ENCODE data around the gene CHD1L.

The CHD1L gene

DNA sequence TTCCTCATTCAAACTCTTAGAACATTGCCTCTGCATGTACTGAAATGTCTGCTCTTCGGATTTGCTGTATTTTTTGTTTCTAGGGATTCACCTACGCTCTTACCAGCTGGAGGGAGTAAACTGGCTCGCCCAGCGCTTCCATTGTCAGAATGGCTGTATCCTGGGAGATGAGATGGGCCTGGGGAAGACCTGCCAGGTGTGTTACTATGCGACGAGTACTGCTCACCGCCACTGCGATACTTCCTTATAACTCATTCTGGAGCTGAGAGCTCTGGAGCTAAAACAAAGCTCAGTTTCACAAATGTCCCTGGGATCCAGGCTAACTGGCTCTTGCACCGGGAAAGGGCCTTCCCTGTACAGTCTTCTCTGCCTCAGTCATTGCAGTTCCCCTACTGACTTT is 10.1 kb downstream of the CHD1L start:
- in situ Hi-C loops (cut with HindIII; ENCODE audit: low pct_unique_long_range_greater_than_20kb, low sequenced_read_pairs): no loop called here
- TF ChIP-seq JUND (IDR thresholded peaks at IDR 0.05; ENCODE audit: low read depth): no peak
- DNase-seq (ENCODE audit: low read depth in 1 of 2, low spot score in 1 of 2): no peak

DNA sequence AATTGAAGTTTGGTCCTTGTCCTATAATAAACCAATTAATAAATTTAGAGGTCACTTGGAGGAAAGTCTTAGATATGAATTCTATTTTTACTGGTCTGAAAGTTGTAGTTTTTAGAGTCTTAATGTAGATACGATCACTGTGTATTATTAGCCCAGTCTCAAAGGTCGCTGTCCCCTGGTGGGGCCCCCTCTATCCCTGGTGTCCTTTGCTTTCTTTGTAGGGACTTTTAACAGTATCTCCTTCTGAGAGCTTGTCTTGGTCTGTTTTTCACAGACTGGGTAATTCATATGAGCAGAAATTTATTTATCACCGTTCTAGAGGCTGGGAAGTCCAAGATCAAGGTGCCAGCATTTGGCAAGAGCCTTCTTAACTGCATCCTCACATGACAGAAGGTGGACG is 18.5 kb downstream of the CHD1L start:
- TF ChIP-seq JUND (IDR thresholded peaks at IDR 0.05; ENCODE audit: low read depth): no peak
- in situ Hi-C loops (cut with HindIII; ENCODE audit: low pct_unique_long_range_greater_than_20kb, low sequenced_read_pairs): no loop called here
- no peak for DNase-seq (ENCODE audit: low read depth in 1 of 2, low spot score in 1 of 2)

DNA sequence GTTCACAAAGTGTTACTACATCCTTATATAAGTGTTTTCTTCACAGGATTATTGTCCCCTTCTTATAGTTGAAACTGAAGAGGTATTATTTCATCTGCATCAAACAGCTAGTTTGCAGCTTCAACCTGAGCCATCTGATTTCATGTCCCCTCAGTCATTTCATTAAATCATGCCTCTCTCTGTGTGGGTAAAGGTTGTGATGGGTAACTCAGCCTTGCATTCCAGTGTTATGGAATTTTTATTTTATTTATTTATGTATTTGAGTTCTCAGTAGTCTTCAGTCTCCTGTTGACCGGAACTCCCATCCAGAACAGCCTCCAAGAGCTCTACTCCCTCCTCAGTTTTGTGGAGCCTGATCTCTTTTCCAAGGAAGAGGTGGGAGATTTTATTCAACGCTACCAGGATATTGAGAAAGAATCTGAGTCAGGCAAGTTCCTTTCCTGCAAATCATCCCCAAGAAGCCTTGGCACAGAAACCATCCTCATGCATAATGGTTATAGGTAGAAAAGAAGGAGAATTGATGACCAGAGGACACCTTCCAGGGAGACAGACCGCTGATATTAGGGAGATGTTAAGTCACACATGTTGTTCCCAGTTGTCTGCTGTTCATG is 21.8 kb downstream of the CHD1L start:
- in situ Hi-C loops (cut with HindIII; ENCODE audit: low pct_unique_long_range_greater_than_20kb, low sequenced_read_pairs): no loop called here
- DNase-seq (ENCODE audit: low read depth in 1 of 2, low spot score in 1 of 2): no peak
- no peak for TF ChIP-seq JUND (IDR thresholded peaks at IDR 0.05; ENCODE audit: low read depth)

DNA sequence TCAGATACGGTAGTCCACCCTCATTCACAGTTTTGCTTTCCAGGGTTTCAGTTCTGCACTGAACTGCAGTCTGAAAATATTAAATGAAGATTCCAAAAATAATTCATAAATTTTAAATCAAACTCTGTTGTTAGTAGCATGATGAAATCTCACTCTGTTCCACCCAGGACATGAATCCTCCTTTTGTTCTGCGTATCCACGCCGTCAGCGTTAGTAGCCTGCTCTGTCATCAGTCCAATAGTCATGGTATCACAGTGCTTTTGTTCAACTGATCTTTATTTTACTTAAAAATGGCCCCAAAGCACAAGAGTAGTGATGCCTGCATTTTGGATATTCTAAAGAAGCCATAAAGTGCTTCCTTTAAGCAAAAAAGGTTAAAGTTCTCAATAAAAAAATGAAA is 23.9 kb downstream of the CHD1L start:
- no peak for TF ChIP-seq JUND (IDR thresholded peaks at IDR 0.05; ENCODE audit: low read depth)
- in situ Hi-C loops (cut with HindIII; ENCODE audit: low pct_unique_long_range_greater_than_20kb, low sequenced_read_pairs): no loop called here
- no peak for DNase-seq (ENCODE audit: low read depth in 1 of 2, low spot score in 1 of 2)

DNA sequence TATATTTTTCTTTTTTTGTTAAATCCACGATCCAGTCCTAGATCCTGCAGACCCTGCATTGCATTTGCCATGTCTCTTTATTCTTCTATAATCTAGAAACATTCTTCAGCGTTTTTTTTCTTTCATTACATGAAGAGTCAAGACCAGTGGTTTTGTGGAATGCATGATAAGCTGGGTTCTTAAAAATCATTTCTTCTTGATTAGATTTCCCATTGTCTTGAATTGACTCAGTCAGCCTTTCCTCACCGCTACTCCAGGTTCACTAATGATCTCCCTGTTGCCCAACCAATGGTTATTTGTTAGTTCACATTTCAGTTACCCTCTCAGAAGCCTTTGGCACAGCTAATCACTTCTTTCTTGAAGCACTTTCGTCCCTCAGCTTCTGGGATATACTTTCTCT is 25.2 kb downstream of the CHD1L start:
- TF ChIP-seq JUND (IDR thresholded peaks at IDR 0.05; ENCODE audit: low read depth): no peak
- DNase-seq (ENCODE audit: low read depth in 1 of 2, low spot score in 1 of 2): no peak
- in situ Hi-C loops (cut with HindIII; ENCODE audit: low pct_unique_long_range_greater_than_20kb, low sequenced_read_pairs): no loop called here

DNA sequence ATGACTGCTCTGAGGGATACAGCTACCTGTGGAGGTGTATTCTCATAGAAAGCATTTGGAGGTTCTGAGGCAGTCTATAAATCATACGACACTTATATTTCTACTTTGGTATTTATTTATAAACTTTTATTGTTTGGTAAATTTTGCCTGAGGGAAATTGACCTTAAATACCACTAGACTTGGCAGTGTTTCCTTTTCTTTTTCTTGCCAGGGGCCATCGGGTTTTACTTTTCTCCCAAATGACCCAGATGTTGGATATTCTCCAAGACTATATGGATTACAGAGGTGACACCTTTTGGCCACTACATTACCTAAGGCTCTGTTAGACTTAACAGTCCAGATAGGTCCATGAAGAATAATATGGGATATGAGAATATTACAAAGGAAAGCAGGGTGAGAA is 28.2 kb downstream of the CHD1L start:
- TF ChIP-seq JUND (IDR thresholded peaks at IDR 0.05; ENCODE audit: low read depth): no peak
- DNase-seq (ENCODE audit: low read depth in 1 of 2, low spot score in 1 of 2): peak in 1 of 2 experiments; percentile 44
- in situ Hi-C loops (cut with HindIII; ENCODE audit: low pct_unique_long_range_greater_than_20kb, low sequenced_read_pairs): no loop called here

DNA sequence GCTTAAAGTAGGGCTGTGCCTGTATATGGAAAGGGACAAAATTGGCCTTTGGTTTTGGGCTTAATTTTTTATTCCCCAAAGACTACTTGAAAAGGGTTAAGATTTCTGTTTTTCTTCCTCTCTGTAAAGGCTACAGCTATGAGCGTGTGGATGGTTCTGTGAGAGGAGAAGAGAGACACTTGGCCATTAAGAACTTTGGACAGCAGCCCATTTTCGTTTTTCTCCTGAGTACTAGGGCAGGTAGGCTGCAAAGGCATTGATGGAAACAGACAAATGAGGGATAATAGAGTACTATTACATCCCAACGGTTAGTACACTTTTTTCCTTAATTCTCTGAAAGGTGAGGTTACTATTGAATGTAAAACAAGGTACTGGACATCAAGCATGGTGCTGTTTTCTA is 29.6 kb downstream of the CHD1L start:
- in situ Hi-C loops (cut with HindIII; ENCODE audit: low pct_unique_long_range_greater_than_20kb, low sequenced_read_pairs): no loop called here
- TF ChIP-seq JUND (IDR thresholded peaks at IDR 0.05; ENCODE audit: low read depth): no peak
- no peak for DNase-seq (ENCODE audit: low read depth in 1 of 2, low spot score in 1 of 2)

DNA sequence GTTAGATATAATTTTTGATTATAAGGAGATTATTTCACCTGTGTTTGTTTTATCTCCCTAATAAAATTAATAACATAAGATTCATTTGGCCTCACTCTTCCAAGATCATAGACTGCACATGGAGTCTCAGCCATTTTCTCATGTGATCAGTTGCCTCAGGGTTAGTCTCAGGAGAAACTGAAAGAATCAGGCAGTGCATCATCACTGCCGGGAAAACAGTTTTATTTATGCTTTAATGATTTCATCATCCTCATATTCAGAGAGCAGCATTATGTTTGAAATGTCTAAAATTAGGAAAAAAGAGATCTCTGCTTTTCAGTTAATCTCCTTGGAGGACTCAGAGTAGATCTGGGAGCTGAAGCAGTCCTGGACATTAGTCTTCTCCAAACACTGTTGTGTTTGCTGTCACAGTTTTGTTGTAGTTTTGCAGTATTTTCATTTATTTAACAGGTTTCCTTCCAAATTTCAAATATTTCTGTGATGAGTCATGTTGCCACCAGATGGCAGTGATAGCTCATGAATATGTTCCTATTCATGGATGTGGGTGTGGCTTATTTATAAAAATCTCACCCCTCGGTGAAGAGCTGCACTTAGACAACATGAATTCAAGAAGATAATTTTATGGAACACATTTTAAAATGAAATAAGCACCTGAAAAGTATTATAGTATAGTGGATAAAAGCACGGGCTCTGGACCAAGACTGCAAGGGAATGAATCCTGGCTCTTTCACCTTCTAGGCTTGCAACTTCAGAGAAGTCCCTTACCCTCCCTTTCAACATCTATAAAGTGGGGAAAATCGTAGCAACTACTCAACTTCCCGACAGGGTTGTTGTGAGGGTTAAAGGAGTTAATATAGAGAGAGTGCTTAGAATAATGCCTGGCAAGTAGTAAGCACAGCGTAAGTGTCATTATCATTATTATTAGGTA is 31.2 kb downstream of the CHD1L start:
- in situ Hi-C loops (cut with HindIII; ENCODE audit: low pct_unique_long_range_greater_than_20kb, low sequenced_read_pairs): no loop called here
- DNase-seq (ENCODE audit: low read depth in 1 of 2, low spot score in 1 of 2): peak; percentile 46 to 76
- no peak for TF ChIP-seq JUND (IDR thresholded peaks at IDR 0.05; ENCODE audit: low read depth)

DNA sequence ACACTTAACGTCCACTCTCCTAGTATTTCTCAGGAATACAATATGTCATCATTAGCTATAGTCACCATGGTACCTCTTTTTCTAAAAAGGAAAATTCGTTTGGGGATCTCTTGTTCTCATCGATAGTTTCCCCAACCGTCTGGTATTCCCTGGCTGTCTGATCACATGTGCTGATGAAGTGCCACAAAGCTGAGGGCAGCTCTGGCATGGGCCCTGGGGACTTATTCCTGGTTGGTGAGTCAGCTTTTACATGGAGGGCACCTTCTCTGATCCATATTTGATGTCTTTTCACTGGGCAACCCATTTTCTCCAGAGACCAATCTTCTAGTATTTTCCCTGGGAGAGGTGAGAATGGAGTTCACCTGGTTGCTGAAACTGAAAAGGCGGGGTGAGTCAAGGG is 39.5 kb downstream of the CHD1L start:
- in situ Hi-C loops (cut with HindIII; ENCODE audit: low pct_unique_long_range_greater_than_20kb, low sequenced_read_pairs): no loop called here
- no peak for TF ChIP-seq JUND (IDR thresholded peaks at IDR 0.05; ENCODE audit: low read depth)

DNA sequence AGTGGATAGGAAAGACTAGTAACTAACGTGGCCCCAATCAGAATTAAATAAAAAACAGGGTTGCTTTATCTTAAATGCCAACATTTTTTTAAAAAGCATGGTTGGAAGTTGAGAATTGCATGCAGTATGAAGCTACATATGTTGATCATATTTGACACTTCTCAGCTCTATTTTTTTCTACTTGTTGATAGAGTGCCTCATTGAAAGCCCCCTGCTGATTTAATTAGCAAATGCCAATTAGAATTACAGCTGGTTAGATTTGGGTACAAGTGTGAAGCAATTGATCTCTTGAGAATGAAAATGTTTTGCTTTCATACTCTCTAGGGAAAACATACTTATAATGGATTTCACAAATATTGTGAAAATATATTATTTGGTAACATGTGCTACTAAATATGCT is 40.5 kb downstream of the CHD1L start:
- in situ Hi-C loops (cut with HindIII; ENCODE audit: low pct_unique_long_range_greater_than_20kb, low sequenced_read_pairs): no loop called here
- no peak for DNase-seq (ENCODE audit: low read depth in 1 of 2, low spot score in 1 of 2)

More for the DNA sequence above, 39.5 kb downstream of the CHD1L start:
- no peak for DNase-seq (ENCODE audit: low read depth in 1 of 2, low spot score in 1 of 2)

DNA sequence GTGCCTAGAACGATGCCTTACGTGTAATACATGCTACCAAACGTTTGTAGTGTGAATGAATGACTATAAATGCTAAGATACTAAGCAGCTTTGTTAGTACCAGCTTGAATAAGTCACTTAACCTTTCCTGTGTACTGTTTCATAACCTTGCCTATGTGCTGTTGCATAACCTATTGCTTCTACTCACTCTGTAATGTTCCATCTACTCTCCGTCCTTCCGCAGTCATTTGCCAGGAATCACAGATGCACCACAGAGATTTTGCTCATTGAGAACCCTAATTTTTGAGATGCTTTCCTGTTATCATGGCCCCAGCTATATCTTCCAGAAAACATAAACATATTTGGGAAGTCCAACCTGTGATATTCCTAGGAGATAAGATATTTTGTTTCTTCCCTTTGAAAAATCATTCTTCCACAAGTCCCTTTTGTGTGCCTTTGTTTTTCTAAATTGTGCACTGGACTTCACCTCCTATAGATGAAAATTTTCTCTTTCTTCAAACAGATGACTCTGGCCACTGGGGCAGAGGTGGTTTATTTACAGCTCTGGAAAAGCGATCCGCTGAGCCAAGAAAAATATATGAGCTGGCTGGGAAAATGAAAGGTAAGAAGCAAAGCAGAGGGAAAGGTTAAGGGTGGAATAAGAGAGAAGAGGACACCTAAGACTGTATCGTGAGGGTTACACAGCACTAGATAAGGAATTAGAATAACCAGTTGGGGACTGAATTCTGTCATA is 44.8 kb downstream of the CHD1L start:
- DNase-seq (ENCODE audit: low read depth in 1 of 2, low spot score in 1 of 2): no peak
- in situ Hi-C loops (cut with HindIII; ENCODE audit: low pct_unique_long_range_greater_than_20kb, low sequenced_read_pairs): no loop called here
- TF ChIP-seq JUND (IDR thresholded peaks at IDR 0.05; ENCODE audit: low read depth): no peak

More for the DNA sequence above, 40.5 kb downstream of the CHD1L start:
- TF ChIP-seq JUND (IDR thresholded peaks at IDR 0.05; ENCODE audit: low read depth): no peak

DNA sequence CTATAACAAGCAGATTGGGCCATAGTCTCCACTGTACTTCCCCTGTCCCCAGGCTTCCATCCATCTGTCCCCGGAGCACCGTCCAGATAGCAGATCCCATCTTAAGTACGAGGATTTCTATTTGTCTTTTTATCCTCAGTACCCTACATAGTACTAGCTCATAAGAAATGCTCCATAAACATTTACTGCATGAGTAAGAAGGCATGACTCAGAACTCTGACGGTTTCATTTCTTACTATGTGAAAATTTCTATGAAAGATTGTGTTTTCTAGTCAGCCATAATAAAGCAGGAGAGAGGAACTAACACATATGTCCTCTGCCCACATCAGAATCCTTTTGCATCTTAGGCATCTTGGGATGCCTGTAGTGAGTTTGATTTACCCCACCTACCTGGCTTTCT is 49.5 kb downstream of the CHD1L start:
- in situ Hi-C loops (cut with HindIII; ENCODE audit: low pct_unique_long_range_greater_than_20kb, low sequenced_read_pairs): no loop called here
- DNase-seq (ENCODE audit: low read depth in 1 of 2, low spot score in 1 of 2): no peak
- no peak for TF ChIP-seq JUND (IDR thresholded peaks at IDR 0.05; ENCODE audit: low read depth)

Measured in T47D (cell line).